ENCODE measurements around the gene CACHD1.

Gene CACHD1

DNA sequence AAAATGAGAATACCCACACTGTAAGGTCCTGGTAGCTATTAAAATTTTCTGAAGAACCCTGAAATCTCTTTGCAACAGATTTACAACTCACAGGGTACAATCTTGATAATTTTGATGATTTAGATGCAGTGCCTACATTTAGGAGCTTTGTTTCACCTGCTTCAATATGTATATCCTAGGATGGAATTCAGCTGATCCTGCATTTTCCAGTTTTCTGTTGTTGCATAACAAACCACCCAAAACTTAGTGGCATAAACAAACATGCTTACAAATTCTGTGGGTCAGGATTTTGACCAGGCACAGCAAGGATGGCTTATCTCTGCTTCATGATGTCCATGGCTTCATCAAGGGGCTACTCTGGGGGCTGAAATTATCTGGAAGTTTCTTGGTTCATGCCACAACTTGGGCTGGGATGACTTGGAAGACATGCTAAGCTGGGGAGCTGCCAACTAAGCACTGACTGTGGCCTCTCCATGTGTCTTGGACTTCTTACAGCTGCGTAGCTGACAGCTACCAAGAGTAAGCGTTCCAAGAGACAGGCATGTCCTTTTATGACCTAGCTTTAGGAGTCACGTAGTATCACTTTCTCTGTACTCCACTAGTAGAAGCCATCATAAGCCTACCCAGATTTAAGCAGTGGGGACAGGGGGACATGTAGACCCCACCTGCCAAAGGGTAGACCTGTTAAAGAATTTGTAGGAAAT is 108.5 kb downstream of the CACHD1 start:
- H3K4me3 ChIP-seq (ENCODE audit: low read length in 2 of 2) = no peak overlapping the region
- no peaks in the 10 kb centered on the region for H3K4me1 ChIP-seq (ENCODE audit: control insufficient read depth in 2 of 2, insufficient read depth in 2 of 2, low read length in 2 of 2)
- H3K27ac ChIP-seq (ENCODE audit: low read depth in 2 of 2, low read length in 2 of 2) = no peak overlapping the region
- H3K36me3 ChIP-seq (ENCODE audit: control insufficient read depth in 2 of 2, insufficient read depth in 2 of 2, low read length in 2 of 2) = no peaks in the 10 kb centered on the region
- no peak overlapping the region for H3K9ac ChIP-seq (ENCODE audit: low read depth in 1 of 2, low read length in 2 of 2)
- no peaks in the 10 kb centered on the region for H3K27me3 ChIP-seq (ENCODE audit: control insufficient read depth in 2 of 2, insufficient read depth in 2 of 2, low read length in 2 of 2)
- no peaks in the 10 kb centered on the region for H3K9me3 ChIP-seq (ENCODE audit: control insufficient read depth in 2 of 2, low read length in 2 of 2)

DNA sequence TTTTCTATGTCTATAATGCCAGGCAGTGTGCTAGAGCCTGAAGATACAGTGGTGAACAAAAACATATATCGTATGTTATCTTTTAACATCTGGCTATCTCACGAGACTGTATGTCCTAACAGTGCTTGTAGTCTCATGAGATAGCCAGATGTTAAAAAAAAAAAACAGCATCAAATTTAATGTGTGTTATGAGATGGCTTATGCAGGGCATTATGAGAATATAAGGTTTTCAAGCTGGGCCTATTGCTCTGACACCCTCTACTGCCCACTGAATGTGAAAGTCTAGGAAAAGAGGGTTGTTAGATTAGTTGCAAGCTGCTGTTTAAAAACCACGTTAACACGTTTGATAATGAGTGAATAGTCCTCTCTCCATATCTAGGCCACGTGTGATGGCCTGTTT is 109.8 kb downstream of the CACHD1 start:
- Histone ChIP-seq H3K4me3 (ENCODE audit: low read length in 2 of 2) (no peak overlapping the region), H3K27me3 (ENCODE audit: control insufficient read depth in 2 of 2, insufficient read depth in 2 of 2, low read length in 2 of 2) (no peaks in the 10 kb centered on the region), H3K27ac (ENCODE audit: low read depth in 2 of 2, low read length in 2 of 2) (no peak overlapping the region), H3K9me3 (ENCODE audit: control insufficient read depth in 2 of 2, low read length in 2 of 2) (no peaks in the 10 kb centered on the region), H3K36me3 (ENCODE audit: control insufficient read depth in 2 of 2, insufficient read depth in 2 of 2, low read length in 2 of 2) (no peaks in the 10 kb centered on the region), H3K9ac (ENCODE audit: low read depth in 1 of 2, low read length in 2 of 2) (no peak overlapping the region), H3K4me1 (ENCODE audit: control insufficient read depth in 2 of 2, insufficient read depth in 2 of 2, low read length in 2 of 2) (no peaks in the 10 kb centered on the region)

DNA sequence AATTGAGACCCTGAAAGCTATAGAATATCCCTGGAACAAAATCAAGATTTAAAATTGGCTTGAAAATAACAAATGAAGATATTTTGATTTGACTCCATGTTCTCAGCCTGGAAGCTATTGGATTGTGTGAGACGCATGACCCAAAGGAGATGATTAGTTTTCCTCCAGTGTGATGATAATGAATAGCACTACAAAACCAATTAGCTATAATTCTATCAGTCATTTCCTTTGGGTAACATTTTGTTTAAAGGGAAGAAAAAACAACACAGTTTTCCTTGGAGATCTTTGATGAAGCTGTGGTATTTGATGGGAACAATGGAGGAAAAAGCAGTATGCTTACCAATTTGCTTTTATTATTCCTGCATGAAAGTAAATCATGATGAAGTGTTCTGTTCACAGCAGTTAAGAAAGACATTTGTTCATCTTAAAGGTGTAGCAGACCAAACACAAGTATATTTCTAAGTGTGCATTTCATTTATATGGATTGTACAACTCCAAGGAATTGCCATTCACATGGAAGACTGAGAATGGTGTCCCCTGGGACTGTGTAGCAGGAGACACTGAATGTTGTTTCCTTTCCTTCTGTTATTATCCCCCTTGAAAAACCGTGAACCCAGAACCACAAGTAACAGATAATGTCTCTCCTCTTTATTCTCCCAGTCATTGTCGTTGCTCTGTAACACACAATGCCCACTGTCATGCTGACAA is 111.4 kb downstream of the CACHD1 start:
- Histone ChIP-seq H3K9me3 (ENCODE audit: control insufficient read depth in 2 of 2, low read length in 2 of 2) (no peaks in the 10 kb centered on the region), H3K4me1 (ENCODE audit: control insufficient read depth in 2 of 2, insufficient read depth in 2 of 2, low read length in 2 of 2) (no peaks in the 10 kb centered on the region), H3K4me3 (ENCODE audit: low read length in 2 of 2) (no peak overlapping the region), H3K36me3 (ENCODE audit: control insufficient read depth in 2 of 2, insufficient read depth in 2 of 2, low read length in 2 of 2) (no peaks in the 10 kb centered on the region), H3K9ac (ENCODE audit: low read depth in 1 of 2, low read length in 2 of 2) (no peak overlapping the region), H3K27ac (ENCODE audit: low read depth in 2 of 2, low read length in 2 of 2) (no peak overlapping the region), H3K27me3 (ENCODE audit: control insufficient read depth in 2 of 2, insufficient read depth in 2 of 2, low read length in 2 of 2) (no peaks in the 10 kb centered on the region)

DNA sequence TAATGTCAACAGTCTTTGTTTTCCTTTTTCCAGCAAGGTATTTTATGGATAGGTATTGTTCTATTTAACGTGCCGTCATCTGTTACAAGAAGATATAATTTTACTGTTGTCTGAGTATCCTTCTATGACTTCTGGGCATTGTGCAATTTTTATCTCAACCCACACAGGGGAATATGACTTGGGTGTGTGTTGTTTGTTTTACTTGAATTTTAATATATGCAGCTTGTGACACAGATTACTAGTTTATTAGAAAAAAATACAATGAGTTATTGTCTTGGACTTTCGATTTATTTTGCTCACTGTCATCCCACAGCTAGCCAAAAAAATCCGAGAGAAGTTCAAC is 111.9 kb downstream of the CACHD1 start:
- Histone ChIP-seq H3K9ac (ENCODE audit: low read depth in 1 of 2, low read length in 2 of 2) (no peak overlapping the region), H3K36me3 (ENCODE audit: control insufficient read depth in 2 of 2, insufficient read depth in 2 of 2, low read length in 2 of 2) (no peaks in the 10 kb centered on the region), H3K4me3 (ENCODE audit: low read length in 2 of 2) (no peak overlapping the region), H3K27me3 (ENCODE audit: control insufficient read depth in 2 of 2, insufficient read depth in 2 of 2, low read length in 2 of 2) (no peaks in the 10 kb centered on the region), H3K27ac (ENCODE audit: low read depth in 2 of 2, low read length in 2 of 2) (no peak overlapping the region), H3K9me3 (ENCODE audit: control insufficient read depth in 2 of 2, low read length in 2 of 2) (no peaks in the 10 kb centered on the region), H3K4me1 (ENCODE audit: control insufficient read depth in 2 of 2, insufficient read depth in 2 of 2, low read length in 2 of 2) (no peaks in the 10 kb centered on the region)

DNA sequence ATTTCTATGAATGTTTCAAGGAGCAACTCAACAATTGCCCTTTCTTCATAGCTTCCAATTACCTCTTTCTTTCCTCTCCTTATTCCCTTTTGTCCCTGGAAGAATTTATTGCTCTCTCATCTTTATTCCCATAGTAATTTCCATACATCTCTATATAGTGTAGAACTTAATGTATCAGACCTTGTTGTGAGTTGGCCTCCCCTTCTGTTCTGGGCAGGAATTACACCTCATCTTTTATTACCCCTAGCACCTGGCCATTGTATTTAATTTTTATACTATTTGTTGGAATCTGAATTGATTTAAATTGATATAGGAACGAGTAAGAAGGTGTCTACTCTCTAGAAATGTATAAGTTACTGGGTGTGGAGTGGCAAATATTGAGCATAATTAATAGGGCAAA is 114.5 kb downstream of the CACHD1 start:
- H3K9ac ChIP-seq (ENCODE audit: low read depth in 1 of 2, low read length in 2 of 2) = no peak overlapping the region
- H3K27ac ChIP-seq (ENCODE audit: low read depth in 2 of 2, low read length in 2 of 2) = no peak overlapping the region
- no peak overlapping the region for H3K4me3 ChIP-seq (ENCODE audit: low read length in 2 of 2)
- H3K27me3 ChIP-seq (ENCODE audit: control insufficient read depth in 2 of 2, insufficient read depth in 2 of 2, low read length in 2 of 2) = no peaks in the 10 kb centered on the region
- H3K4me1 ChIP-seq (ENCODE audit: control insufficient read depth in 2 of 2, insufficient read depth in 2 of 2, low read length in 2 of 2) = no peaks in the 10 kb centered on the region
- no peaks in the 10 kb centered on the region for H3K36me3 ChIP-seq (ENCODE audit: control insufficient read depth in 2 of 2, insufficient read depth in 2 of 2, low read length in 2 of 2)
- H3K9me3 ChIP-seq (ENCODE audit: control insufficient read depth in 2 of 2, low read length in 2 of 2) = no peaks in the 10 kb centered on the region

DNA sequence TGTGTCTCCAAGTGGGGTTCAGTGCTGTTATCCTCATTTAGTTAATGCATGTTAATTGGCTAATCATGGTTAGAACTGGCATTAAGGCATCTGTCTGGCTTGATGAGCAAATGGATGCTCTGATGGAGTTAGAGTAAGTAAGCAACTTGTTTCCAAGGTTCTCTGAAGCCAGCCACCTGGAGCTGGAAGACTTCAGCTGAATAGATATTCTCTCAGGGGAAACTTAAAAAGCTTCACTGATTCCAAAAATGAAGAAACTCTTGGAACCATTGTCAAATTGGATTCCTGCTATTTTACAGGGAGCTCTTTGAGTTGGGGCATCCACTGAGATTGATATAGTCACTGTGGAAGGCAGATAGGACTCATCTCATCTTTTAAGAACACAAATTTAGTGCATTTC is 118.9 kb downstream of the CACHD1 start:
- Histone ChIP-seq H3K4me3 (ENCODE audit: low read length in 2 of 2) (no peak overlapping the region), H3K27ac (ENCODE audit: low read depth in 2 of 2, low read length in 2 of 2) (no peak overlapping the region), H3K36me3 (ENCODE audit: control insufficient read depth in 2 of 2, insufficient read depth in 2 of 2, low read length in 2 of 2) (no peaks in the 10 kb centered on the region), H3K9me3 (ENCODE audit: control insufficient read depth in 2 of 2, low read length in 2 of 2) (no peaks in the 10 kb centered on the region), H3K4me1 (ENCODE audit: control insufficient read depth in 2 of 2, insufficient read depth in 2 of 2, low read length in 2 of 2) (no peaks in the 10 kb centered on the region), H3K9ac (ENCODE audit: low read depth in 1 of 2, low read length in 2 of 2) (no peak overlapping the region), H3K27me3 (ENCODE audit: control insufficient read depth in 2 of 2, insufficient read depth in 2 of 2, low read length in 2 of 2) (no peaks in the 10 kb centered on the region)

DNA sequence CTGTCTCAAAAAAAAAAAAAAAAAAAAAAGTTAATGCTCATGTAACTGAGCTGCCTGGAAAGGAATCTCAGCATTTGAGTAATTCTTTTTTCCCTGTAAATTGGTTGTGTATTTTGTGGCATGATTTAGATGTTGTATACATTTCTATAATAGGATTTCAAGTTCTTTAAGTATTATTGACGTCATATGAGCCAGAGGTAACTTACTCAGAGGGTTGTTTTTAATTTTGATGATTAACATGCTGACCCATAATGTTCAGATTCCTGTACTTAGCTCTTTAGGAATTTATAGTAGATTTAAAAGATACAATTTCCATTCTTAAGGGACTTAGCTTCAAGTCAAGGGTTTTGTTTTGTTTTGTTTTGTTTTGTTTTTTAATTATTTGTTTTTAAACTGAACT is 120.4 kb downstream of the CACHD1 start:
- Histone ChIP-seq H3K4me1 (ENCODE audit: control insufficient read depth in 2 of 2, insufficient read depth in 2 of 2, low read length in 2 of 2) (no peaks in the 10 kb centered on the region), H3K27me3 (ENCODE audit: control insufficient read depth in 2 of 2, insufficient read depth in 2 of 2, low read length in 2 of 2) (no peaks in the 10 kb centered on the region), H3K36me3 (ENCODE audit: control insufficient read depth in 2 of 2, insufficient read depth in 2 of 2, low read length in 2 of 2) (no peaks in the 10 kb centered on the region), H3K27ac (ENCODE audit: low read depth in 2 of 2, low read length in 2 of 2) (no peak overlapping the region), H3K4me3 (ENCODE audit: low read length in 2 of 2) (no peak overlapping the region), H3K9ac (ENCODE audit: low read depth in 1 of 2, low read length in 2 of 2) (no peak overlapping the region), H3K9me3 (ENCODE audit: control insufficient read depth in 2 of 2, low read length in 2 of 2) (no peaks in the 10 kb centered on the region)

DNA sequence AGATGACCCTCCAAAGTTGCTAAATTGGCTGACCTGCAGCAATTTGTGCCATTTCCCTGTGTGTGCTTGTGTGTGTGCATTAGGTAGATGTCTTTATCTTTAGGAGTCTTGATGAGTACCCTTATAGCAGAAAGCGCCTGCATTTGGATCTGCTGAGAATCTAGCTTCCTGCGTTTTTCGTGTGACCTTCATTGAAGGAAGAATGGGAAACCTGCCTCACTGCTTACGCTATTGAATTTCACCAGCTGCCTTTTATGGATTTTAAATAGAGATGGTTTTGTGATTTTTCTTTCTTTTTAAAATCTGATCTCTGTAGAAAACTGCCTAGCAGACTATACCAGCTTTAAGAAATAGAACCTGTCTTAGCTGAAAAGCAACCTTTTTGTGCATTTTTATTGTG is 124.5 kb downstream of the CACHD1 start:
- Histone ChIP-seq H3K36me3 (ENCODE audit: control insufficient read depth in 2 of 2, insufficient read depth in 2 of 2, low read length in 2 of 2) (no peaks in the 10 kb centered on the region), H3K4me1 (ENCODE audit: control insufficient read depth in 2 of 2, insufficient read depth in 2 of 2, low read length in 2 of 2) (no peaks in the 10 kb centered on the region), H3K4me3 (ENCODE audit: low read length in 2 of 2) (no peak overlapping the region), H3K9ac (ENCODE audit: low read depth in 1 of 2, low read length in 2 of 2) (no peak overlapping the region), H3K27ac (ENCODE audit: low read depth in 2 of 2, low read length in 2 of 2) (no peak overlapping the region), H3K27me3 (ENCODE audit: control insufficient read depth in 2 of 2, insufficient read depth in 2 of 2, low read length in 2 of 2) (no peaks in the 10 kb centered on the region), H3K9me3 (ENCODE audit: control insufficient read depth in 2 of 2, low read length in 2 of 2) (no peaks in the 10 kb centered on the region)

DNA sequence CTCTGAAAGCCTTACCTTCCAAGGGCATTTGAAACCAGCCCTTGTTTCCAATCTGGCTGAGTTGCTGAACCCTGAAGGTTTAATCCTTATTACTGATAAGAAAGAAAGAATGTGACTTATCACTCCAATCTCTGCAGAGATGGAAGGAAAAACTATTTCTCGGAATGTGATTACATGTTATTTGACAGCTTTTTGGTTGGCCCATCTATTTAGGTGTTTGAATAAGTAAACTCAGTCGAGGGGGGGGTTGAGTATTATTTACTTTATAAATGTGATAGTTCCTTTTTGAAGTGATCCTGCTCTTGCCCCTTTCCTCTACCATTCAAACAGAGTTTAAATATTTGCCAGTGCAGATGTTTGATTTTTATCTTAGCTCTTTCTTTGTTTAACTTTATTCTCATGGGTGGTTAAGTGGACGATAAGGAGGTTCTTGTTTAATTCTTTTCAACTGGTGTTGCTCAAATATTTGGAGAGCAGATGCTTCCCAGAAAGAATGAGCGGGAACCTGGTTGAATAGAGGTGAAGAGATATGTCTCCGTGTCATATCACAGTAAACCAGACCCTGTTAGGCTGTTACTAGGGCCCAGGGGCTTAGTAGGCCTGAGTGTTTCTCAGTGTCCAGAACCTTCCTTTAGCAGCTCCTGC is 126.1 kb downstream of the CACHD1 start:
- no peaks in the 10 kb centered on the region for H3K4me1 ChIP-seq (ENCODE audit: control insufficient read depth in 2 of 2, insufficient read depth in 2 of 2, low read length in 2 of 2)
- H3K4me3 ChIP-seq (ENCODE audit: low read length in 2 of 2) = no peak overlapping the region
- no peaks in the 10 kb centered on the region for H3K27me3 ChIP-seq (ENCODE audit: control insufficient read depth in 2 of 2, insufficient read depth in 2 of 2, low read length in 2 of 2)
- H3K27ac ChIP-seq (ENCODE audit: low read depth in 2 of 2, low read length in 2 of 2) = no peak overlapping the region
- no peaks in the 10 kb centered on the region for H3K9me3 ChIP-seq (ENCODE audit: control insufficient read depth in 2 of 2, low read length in 2 of 2)
- no peak overlapping the region for H3K9ac ChIP-seq (ENCODE audit: low read depth in 1 of 2, low read length in 2 of 2)
- no peaks in the 10 kb centered on the region for H3K36me3 ChIP-seq (ENCODE audit: control insufficient read depth in 2 of 2, insufficient read depth in 2 of 2, low read length in 2 of 2)

DNA sequence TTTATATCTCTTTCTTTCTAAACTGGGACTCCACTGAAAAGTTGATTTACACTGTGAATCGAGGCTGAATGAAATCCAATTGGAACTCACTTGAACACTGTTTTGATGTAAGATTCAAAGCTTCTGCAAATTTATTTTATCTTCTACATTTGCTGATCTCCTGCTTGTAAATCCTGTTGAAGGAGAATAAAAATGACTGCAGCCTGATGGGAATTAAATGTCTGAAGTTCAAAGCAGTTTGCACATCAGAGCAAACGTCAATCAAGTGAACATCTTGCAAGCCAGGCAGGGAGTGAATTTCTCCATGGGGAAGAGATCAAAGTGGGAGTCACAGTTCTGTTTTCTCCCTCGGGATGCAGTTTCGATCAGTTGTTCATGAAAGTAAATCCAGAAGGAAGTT is 127.2 kb downstream of the CACHD1 start:
- H3K27ac ChIP-seq (ENCODE audit: low read depth in 2 of 2, low read length in 2 of 2) = no peak overlapping the region
- no peaks in the 10 kb centered on the region for H3K9me3 ChIP-seq (ENCODE audit: control insufficient read depth in 2 of 2, low read length in 2 of 2)
- H3K27me3 ChIP-seq (ENCODE audit: control insufficient read depth in 2 of 2, insufficient read depth in 2 of 2, low read length in 2 of 2) = no peaks in the 10 kb centered on the region
- no peak overlapping the region for H3K9ac ChIP-seq (ENCODE audit: low read depth in 1 of 2, low read length in 2 of 2)
- no peaks in the 10 kb centered on the region for H3K4me1 ChIP-seq (ENCODE audit: control insufficient read depth in 2 of 2, insufficient read depth in 2 of 2, low read length in 2 of 2)
- no peaks in the 10 kb centered on the region for H3K36me3 ChIP-seq (ENCODE audit: control insufficient read depth in 2 of 2, insufficient read depth in 2 of 2, low read length in 2 of 2)
- no peak overlapping the region for H3K4me3 ChIP-seq (ENCODE audit: low read length in 2 of 2)
